ENCODE data around the gene AOX1. TPM values are rescaled to one million over a fixed set of nuclear protein-coding genes. Genes with fewer than 3 reads are reported as not detected.

Gene AOX1
- total RNA-seq, 2 experiments from 2014 or later = not detected

- Histone ChIP-seq H3K9me3 (ENCODE audit: control insufficient read depth in 1 of 2, insufficient read depth in 1 of 2, low read length in 2 of 2) (peaks cover 0 to 3% of the 10 kb centered on the region in 2 experiments), H3K27ac (ENCODE audit: low read depth in 1 of 2, low read length in 2 of 2) (no peak overlapping the region), H3K36me3 (ENCODE audit: insufficient read depth, low read length) (no peaks in the 10 kb centered on the region), H3K27me3 (ENCODE audit: control insufficient read depth in 1 of 2, insufficient read depth in 2 of 2, low read length in 2 of 2) (no peaks in the 10 kb centered on the region), H3K4me3 (ENCODE audit: low read length) (no peak overlapping the region), H3K4me1 (ENCODE audit: insufficient read depth, low read length) (no peaks in the 10 kb centered on the region)
- H3K9me3 Mint-ChIP-seq = no peaks in the 10 kb centered on the region
- TF ChIP-seq, protein P1, sequence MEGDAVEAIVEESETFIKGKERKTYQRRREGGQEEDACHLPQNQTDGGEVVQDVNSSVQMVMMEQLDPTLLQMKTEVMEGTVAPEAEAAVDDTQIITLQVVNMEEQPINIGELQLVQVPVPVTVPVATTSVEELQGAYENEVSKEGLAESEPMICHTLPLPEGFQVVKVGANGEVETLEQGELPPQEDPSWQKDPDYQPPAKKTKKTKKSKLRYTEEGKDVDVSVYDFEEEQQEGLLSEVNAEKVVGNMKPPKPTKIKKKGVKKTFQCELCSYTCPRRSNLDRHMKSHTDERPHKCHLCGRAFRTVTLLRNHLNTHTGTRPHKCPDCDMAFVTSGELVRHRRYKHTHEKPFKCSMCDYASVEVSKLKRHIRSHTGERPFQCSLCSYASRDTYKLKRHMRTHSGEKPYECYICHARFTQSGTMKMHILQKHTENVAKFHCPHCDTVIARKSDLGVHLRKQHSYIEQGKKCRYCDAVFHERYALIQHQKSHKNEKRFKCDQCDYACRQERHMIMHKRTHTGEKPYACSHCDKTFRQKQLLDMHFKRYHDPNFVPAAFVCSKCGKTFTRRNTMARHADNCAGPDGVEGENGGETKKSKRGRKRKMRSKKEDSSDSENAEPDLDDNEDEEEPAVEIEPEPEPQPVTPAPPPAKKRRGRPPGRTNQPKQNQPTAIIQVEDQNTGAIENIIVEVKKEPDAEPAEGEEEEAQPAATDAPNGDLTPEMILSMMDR (IDR thresholded peaks at IDR 0.05) = no peak
- ChIA-PET CTCF (no interaction called here), POLR2A (no interaction called here)
- no peaks in the 10 kb centered on the region for H3K27me3 Mint-ChIP-seq
- no peak overlapping the region for H3K27ac Mint-ChIP-seq
- no peaks in the 10 kb centered on the region for H3K4me1 Mint-ChIP-seq (ENCODE audit: low read depth)
- intact Hi-C loops (cut with DNase I, micrococcal nuclease) = no loop called here
- H3K4me3 Mint-ChIP-seq = no peak overlapping the region
- no peaks in the 10 kb centered on the region for H3K36me3 Mint-ChIP-seq (ENCODE audit: low read depth)
- no peak for DNase-seq
- no peak for ATAC-seq (ENCODE audit: poor library complexity)
Measured at GRCh38 chr2:200567932-200568331, 17.9 kb upstream of the AOX1 start.

GRCh38 chr2:200575957-200576356 lies 9.9 kb upstream of the AOX1 start:
- Histone ChIP-seq H3K36me3 (ENCODE audit: insufficient read depth, low read length) (no peaks in the 10 kb centered on the region), H3K27ac (ENCODE audit: low read depth in 1 of 2, low read length in 2 of 2) (no peak overlapping the region), H3K27me3 (ENCODE audit: control insufficient read depth in 1 of 2, insufficient read depth in 2 of 2, low read length in 2 of 2) (no peaks in the 10 kb centered on the region), H3K9me3 (ENCODE audit: control insufficient read depth in 1 of 2, insufficient read depth in 1 of 2, low read length in 2 of 2) (no peaks in the 10 kb centered on the region), H3K4me1 (ENCODE audit: insufficient read depth, low read length) (no peaks in the 10 kb centered on the region), H3K4me3 (ENCODE audit: low read length) (no peak overlapping the region)
- POLR2A ChIA-PET = no interaction called here
- CTCF ChIA-PET = interaction anchor here (1.0 kb wide), 1 partner anchor 129 kb away, joined by 4 read pairs; no protein-coding TSS in a partner anchor
- intact Hi-C loops (cut with DNase I, micrococcal nuclease) = loop anchor here (2.0 to 10.0 kb wide), 7 partner anchors 126 to 601 kb away; partner anchors contain the start of gene BZW1 (in 1 of the 2)
- Mint-ChIP-seq H3K36me3 (ENCODE audit: low read depth) (no peaks in the 10 kb centered on the region), H3K4me3 (no peak overlapping the region), H3K9me3 (no peaks in the 10 kb centered on the region), H3K4me1 (ENCODE audit: low read depth) (no peaks in the 10 kb centered on the region), H3K27me3 (no peaks in the 10 kb centered on the region), H3K27ac (no peak overlapping the region)
- ATAC-seq (ENCODE audit: poor library complexity) = no peak
- TF ChIP-seq, protein P1 (IDR thresholded peaks at IDR 0.05) = peak; percentile 58
- peak in 3 of 14 experiments; percentile 20 to 30 (median 29) for DNase-seq

- POLR2A ChIA-PET = no interaction called here
- no peak overlapping the region for H3K27ac ChIP-seq (ENCODE audit: low read depth in 1 of 2, low read length in 2 of 2)
- H3K4me1 ChIP-seq (ENCODE audit: insufficient read depth, low read length) = no peaks in the 10 kb centered on the region
- Mint-ChIP-seq H3K36me3 (ENCODE audit: low read depth) (no peaks in the 10 kb centered on the region), H3K27me3 (no peaks in the 10 kb centered on the region), H3K27ac (no peak overlapping the region), H3K4me3 (no peak overlapping the region), H3K9me3 (no peaks in the 10 kb centered on the region), H3K4me1 (ENCODE audit: low read depth) (no peaks in the 10 kb centered on the region)
- DNase-seq (no peak), ATAC-seq (ENCODE audit: poor library complexity) (no peak)
- H3K27me3 ChIP-seq (ENCODE audit: control insufficient read depth in 1 of 2, insufficient read depth in 2 of 2, low read length in 2 of 2) = no peaks in the 10 kb centered on the region
- H3K9me3 ChIP-seq (ENCODE audit: control insufficient read depth in 1 of 2, insufficient read depth in 1 of 2, low read length in 2 of 2) = no peaks in the 10 kb centered on the region
- intact Hi-C loops (cut with DNase I, micrococcal nuclease) = loop anchor here (2.0 to 10.0 kb wide), 7 partner anchors 125 to 600 kb away; partner anchors contain the start of gene BZW1 (in 1 of the 2)
- H3K36me3 ChIP-seq (ENCODE audit: insufficient read depth, low read length) = no peaks in the 10 kb centered on the region
- H3K4me3 ChIP-seq (ENCODE audit: low read length) = no peak overlapping the region
- TF ChIP-seq, protein P1 (IDR thresholded peaks at IDR 0.05) = no peak
- CTCF ChIA-PET = no interaction called here
Measured at GRCh38 chr2:200577027-200577426, 8.8 kb upstream of the AOX1 start.

Data from CD4-positive, alpha-beta T cell (primary cell).